B cell (primary cell): Measurements from ENCODE around the gene SAMD1. TPM values are rescaled to one million over a fixed set of nuclear protein-coding genes. Genes with fewer than 3 reads are reported as not detected.

Experiments
- ATAC-seq: fragments of 200-7000 bp; cut with Tn5 transposase; one replicate; pipeline ENCODE4 v1.10.0; 2021; ENCODE audit warnings: low read depth, mild to moderate bottlenecking, moderate number of reproducible peaks, moderate library complexity
- CTCF ChIA-PET: fragments of 350-600 bp; sonication (Branson Sonifier 250); formaldehyde crosslinking; loops from one replicate; lab custom pipeline; 2021; ENCODE audit warnings: antibody characterized with exemption, inconsistent platforms; lab: Charles Lee
- POLR2A ChIA-PET: fragments of 350-600 bp; sonication (Branson Sonifier 250); formaldehyde crosslinking; loops from one replicate; lab custom pipeline; 2021; ENCODE audit warnings: antibody characterized with exemption; lab: Charles Lee
- DNase-seq: peaks from one replicate; pipeline ENCODE4 v3.0.0; 2013
- H2AFZ ChIP-seq: 2 replicates; pipeline ENCODE4 v1.6.1; 2012; ENCODE audit warnings: mild to moderate bottlenecking, low read depth, low read length; ENCODE audit not compliant: insufficient read depth, poor library complexity, severe bottlenecking
- H3K27ac ChIP-seq, 2 donors: 1 replicate in 1 of 2; 2 replicates in 1 of 2; pipeline ENCODE4 v1.5.1; 2012 to 2013; ENCODE audit warnings: low read length in 2 of 2, mild to moderate bottlenecking in 2 of 2, moderate library complexity in 1 of 2
- H3K27me3 ChIP-seq, 4 experiments: fragments of 200-600 bp in 1 of 4; sonication (generic) in 1 of 4; replicated peaks in 1 of 4; 1 replicate in 2 of 4; 2 replicates in 2 of 4; pipeline versions ENCODE4 v1.6.1 to v1.7.0; 2013 to 2016; ENCODE audit warnings: low read length in 3 of 4, mild to moderate bottlenecking in 2 of 4, mixed read lengths in 1 of 4, moderate library complexity in 1 of 4; ENCODE audit not compliant: insufficient read depth in 4 of 4, control insufficient read depth in 3 of 4; ENCODE audit errors: control extremely low read depth in 1 of 4
- H3K36me3 ChIP-seq, 2 experiments: replicated peaks in 1 of 2; 1 replicate in 1 of 2; 2 replicates in 1 of 2; pipeline versions ENCODE4 v1.6.1 to v1.7.1; 2013; ENCODE audit warnings: low read length in 1 of 2; ENCODE audit not compliant: insufficient read depth in 2 of 2, control insufficient read depth in 1 of 2; ENCODE audit errors: control extremely low read depth in 1 of 2, extremely low read depth in 1 of 2
- H3K4me1 ChIP-seq, 2 donors: fragments of 200-600 bp in 1 of 2; sonication (generic) in 1 of 2; 1 replicate in 1 of 2; 2 replicates in 1 of 2; pipeline versions ENCODE4 v1.5.1 to v1.6.1; 2013 to 2017; ENCODE audit warnings: low read length in 2 of 2; ENCODE audit not compliant: control insufficient read depth in 2 of 2, insufficient read depth in 2 of 2
- H3K4me2 ChIP-seq: replicated peaks from 2 replicates; pipeline ENCODE3; 2012; ENCODE audit warnings: mild to moderate bottlenecking, low read depth, low read length; ENCODE audit not compliant: poor library complexity, severe bottlenecking
- H3K4me3 ChIP-seq, 5 experiments: fragments of 200-600 bp in 1 of 5; sonication (generic) in 1 of 5; 1 replicate in 3 of 5; 2 replicates in 2 of 5; pipeline versions ENCODE4 v1.5.1 to v1.7.0; 2011 to 2016; ENCODE audit warnings: low read length in 4 of 5, mild to moderate bottlenecking in 4 of 5, low read depth in 2 of 5, control low read depth in 1 of 5, moderate library complexity in 1 of 5; ENCODE audit not compliant: insufficient read depth in 1 of 5; ENCODE audit errors: control extremely low read depth in 1 of 5, extremely low read depth in 1 of 5
- H3K79me2 ChIP-seq: fragments of 200-600 bp; sonication (generic); one replicate; pipeline ENCODE4 v1.6.0; 2016; ENCODE audit warnings: low read length; ENCODE audit not compliant: control insufficient read depth, insufficient read depth
- H3K9ac ChIP-seq: fragments of 200-600 bp; sonication (generic); 2 replicates; pipeline ENCODE4 v1.6.1; 2017; ENCODE audit warnings: mild to moderate bottlenecking, low read length, moderate library complexity
- H3K9me3 ChIP-seq, 3 donors: one replicate each; pipeline versions ENCODE4 v1.6.1 to v1.7.1; 2013; ENCODE audit warnings: low read length in 2 of 3; ENCODE audit not compliant: control insufficient read depth in 2 of 3, insufficient read depth in 1 of 3; ENCODE audit errors: control extremely low read depth in 1 of 3
- H4K20me1 ChIP-seq: 2 replicates; pipeline ENCODE4 v1.6.0; 2012; ENCODE audit warnings: mild to moderate bottlenecking, low read length; ENCODE audit not compliant: insufficient read depth, control insufficient read depth, poor library complexity, severe bottlenecking
- H3K27ac Mint-ChIP-seq: one replicate; pipeline ENCODE4 v1.8.0; 2021; ENCODE audit warnings: mixed read lengths
- H3K27me3 Mint-ChIP-seq: one replicate; pipeline ENCODE4 v1.8.0; 2021; ENCODE audit warnings: mixed read lengths
- H3K4me1 Mint-ChIP-seq: one replicate; pipeline ENCODE4 v1.8.0; 2021; ENCODE audit warnings: mixed read lengths
- H3K4me3 Mint-ChIP-seq: one replicate; pipeline ENCODE4 v1.8.0; 2021; ENCODE audit warnings: mixed read lengths
- H3K9me3 Mint-ChIP-seq: one replicate; pipeline ENCODE4 v1.8.0; 2022; ENCODE audit warnings: mixed read lengths; ENCODE audit not compliant: insufficient read depth
- EZH2 ChIP-seq: IDR thresholded peaks from 2 replicates; pipeline ENCODE4 v1.6.1; 2012; ENCODE audit warnings: borderline replicate concordance, low read depth, mild to moderate bottlenecking, moderate library complexity, low read length; ENCODE audit not compliant: insufficient read depth, poor library complexity, severe bottlenecking
- WGBS: methylation state at CpG from one replicate; pipeline ENCODE4 v1.1.5; 2013; ENCODE audit warnings: missing lambda C conversion rate; ENCODE audit not compliant: insufficient coverage; 5-methylcytosine and 5-hydroxymethylcytosine counted together
- intact Hi-C: fragments of 100-400 bp; cut with micrococcal nuclease; formaldehyde crosslinking; loops from one replicate; pipeline ENCODE4 v1.10.0; 2022
- polyA plus RNA-seq: library from polyadenylated mRNA; depleted of rRNA; stranded (reverse); fragments of >200 nt; gene quantifications from 2 replicates; pipeline ENCODE4 v1.2.3, GENCODE V29; 2012
- total RNA-seq, 2 donors: library from RNA; stranded (reverse); fragments of 120-200 nt in 1 of 2; gene quantifications; 1 replicate in 1 of 2; 2 replicates in 1 of 2; pipeline versions ENCODE4 v1.2.3 to v1.2.4, GENCODE V29; 2013 to 2022
- TF ChIP-seq, protein P1 (sequence below): fragments of 200-600 bp; IDR thresholded peaks from one replicate; pipeline ENCODE4 v1.8.0; 2022; ENCODE audit warnings: antibody characterized with exemption, mild to moderate bottlenecking

SAMD1 gene
- total and polyA plus RNA-seq, 2 donors (not counting 1 experiment from before 2014, with no cell fraction given): 17.4 to 39.2 TPM

DNA sequence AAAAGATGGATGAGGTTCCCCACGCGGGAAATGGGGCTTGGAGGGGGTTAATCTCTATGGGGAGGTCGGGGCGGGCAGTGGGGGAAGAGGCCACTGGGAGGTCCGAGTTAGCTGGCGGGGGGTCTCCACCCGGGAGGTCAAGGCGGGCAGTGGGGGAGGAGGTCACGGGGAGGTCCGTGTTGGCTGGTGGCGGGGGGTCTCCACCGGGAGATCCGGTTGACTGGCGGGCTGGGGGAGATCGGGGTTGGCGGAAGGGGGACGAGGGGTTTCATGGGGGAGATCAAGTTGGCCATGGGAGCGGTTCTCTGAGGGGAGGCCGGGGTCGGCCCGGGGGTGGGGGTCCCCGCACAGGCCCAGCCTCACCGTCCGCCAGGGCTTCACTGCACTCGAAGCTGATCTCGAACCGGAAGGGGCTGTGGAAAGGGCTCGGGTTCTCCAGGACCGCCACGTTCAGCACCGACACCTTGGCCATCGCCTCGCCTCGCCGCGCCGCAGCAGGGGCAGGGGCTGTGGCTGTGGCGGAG lies 45.5 kb upstream of the SAMD1 start:
- no peaks in the 10 kb centered on the region for H4K20me1 ChIP-seq
- peak overlapping the region; percentile 91 for H3K9ac ChIP-seq
- peak overlapping the region; percentile 54 to 79 for H3K27ac ChIP-seq
- Mint-ChIP-seq H3K27me3 (no peaks in the 10 kb centered on the region), H3K9me3 (no peaks in the 10 kb centered on the region), H3K27ac (peak overlapping the region; percentile 92), H3K4me1 (peaks cover 18% of the 10 kb centered on the region), H3K4me3 (peak overlapping the region; percentile 88)
- peak overlapping the region; percentile 88 for H2AFZ ChIP-seq
- ATAC-seq: no peak
- no peak for TF ChIP-seq EZH2
- TF ChIP-seq, protein P1, sequence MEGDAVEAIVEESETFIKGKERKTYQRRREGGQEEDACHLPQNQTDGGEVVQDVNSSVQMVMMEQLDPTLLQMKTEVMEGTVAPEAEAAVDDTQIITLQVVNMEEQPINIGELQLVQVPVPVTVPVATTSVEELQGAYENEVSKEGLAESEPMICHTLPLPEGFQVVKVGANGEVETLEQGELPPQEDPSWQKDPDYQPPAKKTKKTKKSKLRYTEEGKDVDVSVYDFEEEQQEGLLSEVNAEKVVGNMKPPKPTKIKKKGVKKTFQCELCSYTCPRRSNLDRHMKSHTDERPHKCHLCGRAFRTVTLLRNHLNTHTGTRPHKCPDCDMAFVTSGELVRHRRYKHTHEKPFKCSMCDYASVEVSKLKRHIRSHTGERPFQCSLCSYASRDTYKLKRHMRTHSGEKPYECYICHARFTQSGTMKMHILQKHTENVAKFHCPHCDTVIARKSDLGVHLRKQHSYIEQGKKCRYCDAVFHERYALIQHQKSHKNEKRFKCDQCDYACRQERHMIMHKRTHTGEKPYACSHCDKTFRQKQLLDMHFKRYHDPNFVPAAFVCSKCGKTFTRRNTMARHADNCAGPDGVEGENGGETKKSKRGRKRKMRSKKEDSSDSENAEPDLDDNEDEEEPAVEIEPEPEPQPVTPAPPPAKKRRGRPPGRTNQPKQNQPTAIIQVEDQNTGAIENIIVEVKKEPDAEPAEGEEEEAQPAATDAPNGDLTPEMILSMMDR: no peak
- peaks cover 36% of the 10 kb centered on the region for H3K79me2 ChIP-seq
- no peak for DNase-seq
- WGBS: 1% methylated on average over 38 of the region's 38 CpGs
- intact Hi-C loops: loop anchor here (1.0 to 5.0 kb wide), 13 partner anchors 19 to 985 kb away; partner anchors contain the start of genes ADGRL1, IER2, PRKACA and SAMD1
- peak overlapping the region; percentile 21 to 77 (median 69) for H3K4me3 ChIP-seq
- POLR2A ChIA-PET: interaction anchor here (0.6 to 1.5 kb wide), 13 partner anchors 10 to 344 kb away, joined by 3 to 6 read pairs (median 3); partner anchors contain the start of genes PRKACA and RFX1
- H3K4me2 ChIP-seq: peak overlapping the region; percentile 94
- no peaks in the 10 kb centered on the region for H3K36me3 ChIP-seq
- H3K27me3 ChIP-seq: no peaks in the 10 kb centered on the region
- H3K4me1 ChIP-seq: peaks cover 9 to 23% of the 10 kb centered on the region in 2 donors
- CTCF ChIA-PET: interaction anchor here (0.6 to 5.3 kb wide), 38 partner anchors 10 to 554 kb away, joined by 3 to 51 read pairs (median 4); partner anchors contain the start of genes DNAJB1, IL27RA, MISP3 and PRKACA
- no peaks in the 10 kb centered on the region for H3K9me3 ChIP-seq

DNA sequence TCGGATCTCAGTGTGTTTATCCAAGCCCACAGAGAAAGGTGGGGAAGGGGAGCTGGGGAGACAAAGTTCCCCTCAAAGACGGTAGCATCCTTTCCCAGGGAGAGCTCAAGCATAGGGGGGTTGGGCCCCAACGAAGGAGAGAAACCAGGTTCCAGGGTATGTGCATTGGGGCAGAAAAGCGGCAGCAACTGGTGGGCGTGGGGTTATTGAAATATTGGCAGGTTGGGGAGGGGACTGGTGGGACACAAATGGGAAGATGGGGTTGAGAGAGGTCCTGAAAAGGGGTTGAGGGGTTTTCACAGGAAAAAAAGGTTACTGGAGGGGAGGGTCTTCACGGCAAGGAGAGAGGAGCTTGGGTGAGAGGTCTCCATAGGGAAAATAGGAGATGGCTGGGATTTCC lies 44.8 kb upstream of the SAMD1 start:
- peak overlapping the region; percentile 88 for H2AFZ ChIP-seq
- no peaks in the 10 kb centered on the region for H3K27me3 Mint-ChIP-seq
- peak overlapping the region; percentile 81 for H3K4me3 Mint-ChIP-seq
- H3K4me1 ChIP-seq: peaks cover 9 to 23% of the 10 kb centered on the region in 2 donors
- ChIA-PET POLR2A (interaction anchor here (0.6 to 0.8 kb wide), 4 partner anchors 31 to 276 kb away, joined by 3 to 6 read pairs (median 4); no protein-coding TSS in a partner anchor), CTCF (interaction anchor here (0.6 to 5.3 kb wide), 9 partner anchors 32 to 438 kb away, joined by 3 to 51 read pairs (median 6); partner anchors contain the start of gene MISP3)
- no peaks in the 10 kb centered on the region for H3K27me3 ChIP-seq
- no peaks in the 10 kb centered on the region for H4K20me1 ChIP-seq
- no peaks in the 10 kb centered on the region for H3K9me3 Mint-ChIP-seq
- no peak for TF ChIP-seq EZH2
- TF ChIP-seq, protein P1: no peak
- peak overlapping the region in 1 of 5 experiments; percentile 73 for H3K4me3 ChIP-seq
- 40% methylated on average over 6 of the region's 6 CpGs for WGBS
- DNase-seq: no peak
- no peak overlapping the region for H3K27ac ChIP-seq
- H3K9ac ChIP-seq: no peak overlapping the region
- peaks cover 34% of the 10 kb centered on the region for H3K79me2 ChIP-seq
- H3K36me3 ChIP-seq: no peaks in the 10 kb centered on the region
- H3K4me2 ChIP-seq: peak overlapping the region; percentile 94
- peaks cover 18% of the 10 kb centered on the region for H3K4me1 Mint-ChIP-seq
- no peaks in the 10 kb centered on the region for H3K9me3 ChIP-seq
- peak overlapping the region; percentile 65 for H3K27ac Mint-ChIP-seq
- intact Hi-C loops: loop anchor here (5.0 kb wide), 1 partner anchor 232 kb away; no protein-coding TSS in a partner anchor
- no peak for ATAC-seq
